Ovary (tissue), 9 donors: ENCODE data around the gene DNAJC24. TPM values are rescaled to one million over a fixed set of nuclear protein-coding genes. Genes with fewer than 3 reads are reported as not detected.

Experiments
- DNase-seq, 5 donors: peaks; one replicate each; pipeline ENCODE4 v3.0.0-alpha.2; 2019 to 2020
- H3K27ac ChIP-seq, 2 donors: fragments of 200-600 bp; one replicate each; pipeline versions ENCODE4 v1.5.1 to v1.8.0; 2019 to 2022
- H3K27me3 ChIP-seq: fragments of 200-600 bp; one replicate; pipeline ENCODE4 v1.8.0; 2022
- H3K36me3 ChIP-seq: fragments of 200-600 bp; sonication (generic); one replicate; pipeline ENCODE4 v1.5.1; 2019
- H3K4me1 ChIP-seq: one replicate; pipeline ENCODE4 v1.8.1; 2013; ENCODE audit warnings: mild to moderate bottlenecking, moderate library complexity; ENCODE audit not compliant: insufficient read depth
- H3K4me3 ChIP-seq: fragments of 200-600 bp; sonication (generic); one replicate; pipeline ENCODE4 v1.5.1; 2017
- H3K9me3 ChIP-seq, 2 donors: fragments of 200-600 bp in 1 of 2; sonication (generic) in 1 of 2; one replicate each; pipeline versions ENCODE4 v1.5.1 to v1.8.1; 2013 to 2019; ENCODE audit warnings: mild to moderate bottlenecking in 1 of 2, moderate library complexity in 1 of 2
- EP300 ChIP-seq: sonication (generic); formaldehyde crosslinking; IDR thresholded peaks from one replicate; pipeline ENCODE4 v1.6.1; 2017; ENCODE audit warnings: antibody characterized with exemption
- POLR2A ChIP-seq: fragments of 450-650 bp; IDR thresholded peaks from one replicate; pipeline ENCODE4 v1.6.1; 2017; ENCODE audit warnings: antibody characterized with exemption, mild to moderate bottlenecking, moderate library complexity
- WGBS, 3 donors: extraction: QIAGEN DNeasy Blood & Tissue Kit in 1 of 3; methylation state at CpG; one replicate each; pipeline versions ENCODE4 v1.1.5 to v1.1.7; 2013 to 2017; 5-methylcytosine and 5-hydroxymethylcytosine counted together
- intact Hi-C, 4 donors: fragments of 100-400 bp; cut with DNase I; formaldehyde crosslinking; loops; one replicate each; pipeline versions ENCODE4 v1.11.0 to v1.15.1; 2022 to 2023
- polyA plus RNA-seq, 2 donors: library from polyadenylated mRNA; stranded (reverse); fragments of 200-250 nt in 1 of 2; fragments of 350-450 nt in 1 of 2; fragmentation: Illumina TruSeq in 1 of 2; extraction: RNeasy Lipid Tissue Mini Kit (QIAGEN cat#74804) in 1 of 2; gene quantifications; one replicate each; pipeline ENCODE4 v1.2.3, GENCODE V29; 2013 to 2014
- total RNA-seq, 7 donors: library from RNA; depleted of rRNA in 2 of 7; stranded (reverse); fragments of >200 nt in 2 of 7; fragmentation: NEBNext Ultra II Directional in 3 of 7; extraction: Animal tissue kit (Norgen Biotek cat#: 25700) in 3 of 7; gene quantifications; one replicate each; pipeline versions ENCODE4 v1.1.0 to v1.2.4, GENCODE V29; 2016 to 2023
- TF ChIP-seq, protein P1 (sequence below), 3 donors: fragments of 450-650 bp in 2 of 3; fragments of 200-600 bp in 1 of 3; IDR thresholded peaks; one replicate each; pipeline versions ENCODE4 v1.5.1 to v1.8.0; 2016 to 2022; ENCODE audit warnings: antibody characterized with exemption in 3 of 3, mild to moderate bottlenecking in 1 of 3
- donor health status: DM: no; HTN: no; CAD: no; lungs with moderate emphysema.
- donor health status: DM: no; HTN: no; CAD: no.
- donor health status: Bipolar disorder and iron deficiency.
- donor health status: DM: yes; HTN: yes; CAD: no.
- donor health status: DM: no; HTN: no; CAD: no.
- donor health status: DM: yes; HTN: yes; CAD: no.

DNAJC24 gene
- total and polyA plus RNA-seq, 9 donors, result 5.3 to 15.2 (median 10.9) TPM

DNA sequence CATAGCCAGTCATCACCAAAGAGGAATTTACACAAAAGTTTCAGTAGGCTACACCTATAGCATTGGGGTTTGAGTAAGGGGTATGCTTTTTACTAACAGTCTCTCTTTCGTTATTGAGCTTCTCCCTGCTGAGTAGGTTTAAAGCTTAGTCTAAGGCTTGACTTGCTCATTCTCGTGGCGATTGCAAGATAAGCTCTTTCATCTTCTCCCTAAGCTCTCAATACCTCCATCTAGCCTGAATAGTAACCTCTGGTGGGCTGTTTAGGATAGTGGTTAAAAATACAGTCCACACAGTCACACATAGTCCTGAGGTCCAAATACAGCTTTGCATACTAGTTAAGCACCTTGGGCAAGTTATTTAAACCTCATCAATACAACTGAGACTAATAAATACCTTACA lies 74.1 kb downstream of the DNAJC24 start:
- 89 to 96% (median 90%) methylated on average over 3 of the region's 3 CpGs for WGBS, 3 donors
- H3K9me3 ChIP-seq, result no peaks in the 10 kb centered on the region

DNA sequence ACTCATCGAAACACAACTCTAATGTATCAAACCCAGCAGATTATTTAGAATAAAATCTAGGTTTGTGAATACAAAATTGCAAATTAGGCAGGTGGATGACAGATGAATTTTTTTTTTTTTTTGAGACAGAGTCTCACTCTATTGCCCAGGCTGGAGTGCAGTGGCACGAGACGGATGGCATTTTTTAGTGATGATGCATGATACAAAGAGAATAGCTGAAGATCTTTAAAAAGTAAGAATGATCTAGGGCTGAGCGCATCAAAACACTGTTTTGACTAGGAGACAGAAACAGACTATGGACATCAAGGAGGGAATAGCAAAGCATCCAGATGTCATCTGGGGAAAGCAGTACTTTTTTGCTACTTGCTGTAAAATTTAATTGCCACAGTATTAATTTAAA lies 76.0 kb downstream of the DNAJC24 start:
- 94 to 98% (median 97%) methylated on average over 4 of the region's 4 CpGs for WGBS, 3 donors
- H3K27ac ChIP-seq, result no peak overlapping the region
- no peak for DNase-seq
- H3K4me1 ChIP-seq, result no peaks in the 10 kb centered on the region
- TF ChIP-seq, protein P1, sequence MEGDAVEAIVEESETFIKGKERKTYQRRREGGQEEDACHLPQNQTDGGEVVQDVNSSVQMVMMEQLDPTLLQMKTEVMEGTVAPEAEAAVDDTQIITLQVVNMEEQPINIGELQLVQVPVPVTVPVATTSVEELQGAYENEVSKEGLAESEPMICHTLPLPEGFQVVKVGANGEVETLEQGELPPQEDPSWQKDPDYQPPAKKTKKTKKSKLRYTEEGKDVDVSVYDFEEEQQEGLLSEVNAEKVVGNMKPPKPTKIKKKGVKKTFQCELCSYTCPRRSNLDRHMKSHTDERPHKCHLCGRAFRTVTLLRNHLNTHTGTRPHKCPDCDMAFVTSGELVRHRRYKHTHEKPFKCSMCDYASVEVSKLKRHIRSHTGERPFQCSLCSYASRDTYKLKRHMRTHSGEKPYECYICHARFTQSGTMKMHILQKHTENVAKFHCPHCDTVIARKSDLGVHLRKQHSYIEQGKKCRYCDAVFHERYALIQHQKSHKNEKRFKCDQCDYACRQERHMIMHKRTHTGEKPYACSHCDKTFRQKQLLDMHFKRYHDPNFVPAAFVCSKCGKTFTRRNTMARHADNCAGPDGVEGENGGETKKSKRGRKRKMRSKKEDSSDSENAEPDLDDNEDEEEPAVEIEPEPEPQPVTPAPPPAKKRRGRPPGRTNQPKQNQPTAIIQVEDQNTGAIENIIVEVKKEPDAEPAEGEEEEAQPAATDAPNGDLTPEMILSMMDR (IDR thresholded peaks at IDR 0.05), result no peak
- TF ChIP-seq POLR2A (no peak), EP300 (no peak)
- no peaks in the 10 kb centered on the region for H3K9me3 ChIP-seq
- intact Hi-C loops, result no loop called here
- no peaks in the 10 kb centered on the region for H3K36me3 ChIP-seq
- H3K27me3 ChIP-seq, result no peaks in the 10 kb centered on the region
- H3K4me3 ChIP-seq, result no peak overlapping the region

More for the DNA sequence above, 74.1 kb downstream of the DNAJC24 start:
- Histone ChIP-seq H3K27ac (no peak overlapping the region), H3K4me3 (no peak overlapping the region), H3K36me3 (no peaks in the 10 kb centered on the region), H3K27me3 (no peaks in the 10 kb centered on the region), H3K4me1 (no peaks in the 10 kb centered on the region)
- intact Hi-C loops, result no loop called here
- no peak for TF ChIP-seq EP300
- TF ChIP-seq, protein P1 (IDR thresholded peaks at IDR 0.05), result no peak
- no peak for TF ChIP-seq POLR2A
- DNase-seq, result no peak

DNA sequence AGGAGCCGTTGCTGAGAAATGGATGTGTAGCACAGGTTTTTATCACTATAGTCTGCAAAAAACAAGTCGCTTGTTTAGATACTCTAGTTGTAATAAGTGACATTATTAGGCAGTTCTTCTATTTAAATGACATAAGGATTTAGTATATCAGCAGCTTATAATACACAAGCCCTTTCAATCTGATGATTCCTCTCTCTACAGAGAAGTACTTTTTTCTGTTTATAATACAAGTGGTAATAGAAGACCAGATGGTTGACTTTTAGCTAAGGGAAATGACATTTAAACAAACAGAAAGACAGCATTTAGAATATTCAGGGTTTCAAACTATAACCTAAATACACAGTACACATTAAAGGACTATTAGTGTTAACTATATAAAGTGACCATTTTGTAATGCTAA lies 79.4 kb downstream of the DNAJC24 start:
- TF ChIP-seq EP300 (no peak), POLR2A (no peak)
- TF ChIP-seq, protein P1 (IDR thresholded peaks at IDR 0.05), result no peak
- DNase-seq, result no peak
- Histone ChIP-seq H3K9me3 (no peaks in the 10 kb centered on the region), H3K36me3 (no peaks in the 10 kb centered on the region), H3K4me1 (no peaks in the 10 kb centered on the region), H3K4me3 (no peak overlapping the region), H3K27ac (no peak overlapping the region), H3K27me3 (no peaks in the 10 kb centered on the region)
- intact Hi-C loops, result no loop called here
- 85 to 91% (median 87%) methylated on average over 2 of the region's 2 CpGs for WGBS, 3 donors

DNA sequence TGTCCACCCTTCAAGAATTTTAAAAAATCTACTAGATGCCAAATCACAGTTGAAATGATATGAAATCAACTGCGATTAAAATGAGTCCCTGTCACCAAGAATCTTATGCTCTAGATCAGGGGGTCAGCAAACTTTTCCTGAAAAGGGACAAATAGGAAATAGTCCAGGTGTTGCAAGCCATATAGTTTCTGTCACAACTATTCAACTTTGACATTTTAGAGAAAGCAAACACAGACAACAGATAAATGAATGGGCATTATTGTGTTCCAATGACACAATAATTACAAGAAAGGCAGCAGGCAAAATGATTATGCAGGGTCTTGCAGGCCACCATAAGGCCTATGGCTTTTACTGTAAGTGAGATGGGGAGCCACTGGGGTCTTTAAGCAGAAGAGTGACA lies 81.2 kb downstream of the DNAJC24 start:
- 94 to 98% (median 94%) methylated on average over 1 of the region's 1 CpG for WGBS, 3 donors

More for the DNA sequence above, 81.2 kb downstream of the DNAJC24 start:
- Histone ChIP-seq H3K27me3 (no peaks in the 10 kb centered on the region), H3K9me3 (no peaks in the 10 kb centered on the region), H3K27ac (no peak overlapping the region), H3K36me3 (no peaks in the 10 kb centered on the region), H3K4me1 (no peaks in the 10 kb centered on the region), H3K4me3 (no peak overlapping the region)
- DNase-seq, result no peak
- intact Hi-C loops, result no loop called here
- TF ChIP-seq EP300, result no peak
- TF ChIP-seq, protein P1 (IDR thresholded peaks at IDR 0.05), result no peak
- TF ChIP-seq POLR2A, result no peak
